Liver (tissue), 9 donors: ENCODE measurements around the gene EMC6. TPM values are rescaled to one million over a fixed set of nuclear protein-coding genes. Genes with fewer than 3 reads are reported as not detected.

Source experiments
- DNase-seq: peaks from one replicate; pipeline ENCODE4 v3.0.0-alpha.2; 2017; ENCODE audit warnings: low spot score
- H3K27ac ChIP-seq, 2 donors: one replicate each; pipeline ENCODE4 v1.7.0; 2013; ENCODE audit warnings: inconsistent platforms in 2 of 2, low read length in 2 of 2, control low read depth in 1 of 2, low read depth in 1 of 2, mild to moderate bottlenecking in 1 of 2
- H3K27me3 ChIP-seq, 4 donors: one replicate each; pipeline versions ENCODE4 v1.6.1 to v1.7.0; 2013; ENCODE audit warnings: low read length in 3 of 4, inconsistent platforms in 1 of 4, mild to moderate bottlenecking in 1 of 4, moderate library complexity in 1 of 4; ENCODE audit not compliant: control insufficient read depth in 4 of 4, insufficient read depth in 4 of 4
- H3K36me3 ChIP-seq, 4 donors: one replicate each; pipeline versions ENCODE4 v1.6.1 to v1.7.0; 2013; ENCODE audit warnings: low read length in 3 of 4, mild to moderate bottlenecking in 3 of 4, low read depth in 1 of 4, moderate library complexity in 1 of 4; ENCODE audit not compliant: control insufficient read depth in 4 of 4, insufficient read depth in 3 of 4
- H3K4me1 ChIP-seq, 4 donors: one replicate each; pipeline versions ENCODE4 v1.6.1 to v1.7.0; 2013; ENCODE audit warnings: low read length in 3 of 4, mild to moderate bottlenecking in 3 of 4, moderate library complexity in 1 of 4; ENCODE audit not compliant: control insufficient read depth in 4 of 4, insufficient read depth in 4 of 4
- H3K4me3 ChIP-seq, 3 donors: one replicate each; pipeline versions ENCODE4 v1.6.1 to v1.7.0; 2013; ENCODE audit warnings: low read length in 3 of 3, control low read depth in 1 of 3, low read depth in 1 of 3, mild to moderate bottlenecking in 1 of 3
- H3K9ac ChIP-seq, 2 donors: one replicate each; pipeline ENCODE4 v1.7.0; 2013; ENCODE audit warnings: low read length in 2 of 2, mild to moderate bottlenecking in 2 of 2, moderate library complexity in 2 of 2, control low read depth in 1 of 2, low read depth in 1 of 2
- H3K9me3 ChIP-seq, 4 donors: one replicate each; pipeline versions ENCODE4 v1.6.1 to v1.7.0; 2013; ENCODE audit warnings: low read length in 3 of 4; ENCODE audit not compliant: control insufficient read depth in 4 of 4
- ATF3 ChIP-seq: IDR thresholded peaks from 2 replicates; pipeline ENCODE4 v1.6.1; 2016; ENCODE audit warnings: antibody characterized with exemption
- CTCF ChIP-seq: fragments of 150-350 bp; IDR thresholded peaks from 2 replicates; pipeline ENCODE4 v1.5.1; 2017; ENCODE audit warnings: improper control_type of control experiment, low read depth, low read length; ENCODE audit not compliant: missing input control
- EGR1 ChIP-seq, 2 donors: IDR thresholded peaks; 2 replicates each; pipeline ENCODE4 v1.6.1; 2016 to 2018; ENCODE audit warnings: antibody characterized with exemption in 2 of 2, low read depth in 2 of 2
- FOXA1 ChIP-seq: IDR thresholded peaks from 2 replicates; pipeline ENCODE4 v1.6.1; 2016; ENCODE audit warnings: antibody characterized with exemption
- FOXA2 ChIP-seq: IDR thresholded peaks from 2 replicates; pipeline ENCODE4 v1.6.1; 2016; ENCODE audit warnings: antibody characterized with exemption
- HNF4A ChIP-seq, 2 donors: conservative IDR thresholded peaks; 2 replicates each; pipeline ENCODE4 v1.6.1; 2016; ENCODE audit warnings: antibody characterized with exemption in 2 of 2, mild to moderate bottlenecking in 2 of 2
- HNF4G ChIP-seq: IDR thresholded peaks from 2 replicates; pipeline ENCODE4 v1.6.1; 2016; ENCODE audit warnings: antibody characterized with exemption
- MAX ChIP-seq: IDR thresholded peaks from 2 replicates; pipeline ENCODE4 v1.6.1; 2016; ENCODE audit warnings: antibody characterized with exemption
- REST ChIP-seq: IDR thresholded peaks from 2 replicates; pipeline ENCODE4 v1.6.1; 2016; ENCODE audit warnings: antibody characterized with exemption, mild to moderate bottlenecking
- SP1 ChIP-seq: IDR thresholded peaks from 2 replicates; pipeline ENCODE4 v1.6.1; 2018; ENCODE audit warnings: antibody characterized with exemption, mild to moderate bottlenecking
- TAF1 ChIP-seq: conservative IDR thresholded peaks from 2 replicates; pipeline ENCODE4 v1.6.1; 2016; ENCODE audit warnings: antibody characterized with exemption, mild to moderate bottlenecking
- YY1 ChIP-seq: IDR thresholded peaks from 2 replicates; pipeline ENCODE4 v1.6.1; 2016; ENCODE audit warnings: antibody characterized with exemption, mild to moderate bottlenecking
- ZBTB33 ChIP-seq: IDR thresholded peaks from 2 replicates; pipeline ENCODE4 v1.6.1; 2016; ENCODE audit warnings: antibody characterized with exemption
- WGBS: extraction: QIAGEN DNeasy Blood & Tissue Kit; methylation state at CpG from one replicate; pipeline ENCODE4 v1.1.7; 2013; 5-methylcytosine and 5-hydroxymethylcytosine counted together
- polyA plus RNA-seq, 2 donors: library from polyadenylated mRNA; stranded (reverse) in 1 of 2; unstranded in 1 of 2; fragments of 200-250 nt in 1 of 2; fragments of >200 nt in 1 of 2; fragmentation: Nextera tagmentation in 1 of 2; extraction: Ambion mirVana in 1 of 2; gene quantifications; one replicate each; pipeline versions ENCODE4 v1.2.1 to v1.2.3, GENCODE V29; 2013 to 2015
- total RNA-seq, 2 donors: library from RNA; depleted of rRNA; stranded (reverse); fragments of >200 nt; gene quantifications; one replicate each; pipeline ENCODE4 v1.2.3, GENCODE V29; 2014
- donor health status: healthy.
- donor health status: healthy.
- donor health status: healthy.
- donor health status: healthy.
- donor health status: healthy.

EMC6 gene
- total and polyA plus RNA-seq, 4 donors, result 12.3 to 107 (median 47.6) TPM

- TF ChIP-seq ZBTB33 (no peak), HNF4G (no peak), YY1 (no peak), ATF3 (no peak)
- no peaks in the 10 kb centered on the region for H3K9me3 ChIP-seq
- peak overlapping the region; percentile 95 to 97 for H3K27ac ChIP-seq
- peak overlapping the region; percentile 54 to 88 for H3K9ac ChIP-seq
- H3K36me3 ChIP-seq, result peaks cover 0 to 7% (median 2%) of the 10 kb centered on the region in 4 donors
- WGBS, result 4% methylated on average over 31 of the region's 31 CpGs
- peak overlapping the region; percentile 85 to 94 (median 88) for H3K4me3 ChIP-seq
- H3K27me3 ChIP-seq, result no peaks in the 10 kb centered on the region
- H3K4me1 ChIP-seq, result peaks cover 6 to 22% (median 15%) of the 10 kb centered on the region in 4 donors
- no peak for DNase-seq
Measured at GRCh38 chr17:3636908-3637373, 31.7 kb upstream of the EMC6 start.

- TF ChIP-seq ZBTB33 (no peak), FOXA1 (no peak), FOXA2 (no peak), MAX (no peak), SP1 (no peak), CTCF (no peak), TAF1 (no peak), EGR1 (IDR thresholded peaks at IDR 0.05; ENCODE audit: low read depth in 2 of 2) (no peak), HNF4A (conservative IDR thresholded peaks at IDR 0.05) (no peak), REST (no peak), YY1 (no peak)
- Histone ChIP-seq H3K4me3 (no peak overlapping the region), H3K36me3 (peaks cover 0 to 5% (median 0%) of the 10 kb centered on the region in 4 donors), H3K9ac (no peak overlapping the region), H3K27ac (peak overlapping the region in 1 of 2 donors; percentile 0), H3K9me3 (no peaks in the 10 kb centered on the region), H3K4me1 (peaks cover 3 to 12% (median 9%) of the 10 kb centered on the region in 4 donors), H3K27me3 (no peaks in the 10 kb centered on the region)
- DNase-seq, result no peak
- 64% methylated on average over 7 of the region's 7 CpGs for WGBS
Measured at GRCh38 chr17:3639981-3640596, 28.5 kb upstream of the EMC6 start.
